ENCODE measurements around the gene CCN2. TPM values are rescaled to one million over a fixed set of nuclear protein-coding genes. Genes with fewer than 3 reads are reported as not detected.

CCN2 gene
- total and polyA plus RNA-seq, 2 of the 8 experiments (the other 6 are each of a cell fraction or from before 2014, with no cell fraction given) = 25.0 to 107 TPM

DNA sequence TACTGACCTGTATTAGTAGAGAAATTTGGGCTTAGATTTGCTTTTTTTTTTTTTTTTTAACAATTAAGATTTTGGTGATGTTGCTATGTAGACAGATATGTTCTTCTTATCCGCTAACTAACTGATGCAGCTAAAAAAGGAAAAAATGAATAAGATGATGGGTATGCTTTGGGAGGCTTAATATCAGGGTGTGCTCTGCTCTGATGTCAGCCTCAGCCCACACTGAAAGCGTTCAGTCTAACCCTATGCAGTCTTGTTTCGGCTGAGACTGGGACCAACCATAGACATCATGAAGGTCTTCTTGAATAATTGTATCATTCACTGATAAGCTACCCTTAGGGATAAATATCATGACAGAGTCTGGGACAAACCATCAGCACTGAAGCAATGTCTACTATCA, 6.9 kb upstream of the CCN2 start (continued):
- TF ChIP-seq, protein P1, sequence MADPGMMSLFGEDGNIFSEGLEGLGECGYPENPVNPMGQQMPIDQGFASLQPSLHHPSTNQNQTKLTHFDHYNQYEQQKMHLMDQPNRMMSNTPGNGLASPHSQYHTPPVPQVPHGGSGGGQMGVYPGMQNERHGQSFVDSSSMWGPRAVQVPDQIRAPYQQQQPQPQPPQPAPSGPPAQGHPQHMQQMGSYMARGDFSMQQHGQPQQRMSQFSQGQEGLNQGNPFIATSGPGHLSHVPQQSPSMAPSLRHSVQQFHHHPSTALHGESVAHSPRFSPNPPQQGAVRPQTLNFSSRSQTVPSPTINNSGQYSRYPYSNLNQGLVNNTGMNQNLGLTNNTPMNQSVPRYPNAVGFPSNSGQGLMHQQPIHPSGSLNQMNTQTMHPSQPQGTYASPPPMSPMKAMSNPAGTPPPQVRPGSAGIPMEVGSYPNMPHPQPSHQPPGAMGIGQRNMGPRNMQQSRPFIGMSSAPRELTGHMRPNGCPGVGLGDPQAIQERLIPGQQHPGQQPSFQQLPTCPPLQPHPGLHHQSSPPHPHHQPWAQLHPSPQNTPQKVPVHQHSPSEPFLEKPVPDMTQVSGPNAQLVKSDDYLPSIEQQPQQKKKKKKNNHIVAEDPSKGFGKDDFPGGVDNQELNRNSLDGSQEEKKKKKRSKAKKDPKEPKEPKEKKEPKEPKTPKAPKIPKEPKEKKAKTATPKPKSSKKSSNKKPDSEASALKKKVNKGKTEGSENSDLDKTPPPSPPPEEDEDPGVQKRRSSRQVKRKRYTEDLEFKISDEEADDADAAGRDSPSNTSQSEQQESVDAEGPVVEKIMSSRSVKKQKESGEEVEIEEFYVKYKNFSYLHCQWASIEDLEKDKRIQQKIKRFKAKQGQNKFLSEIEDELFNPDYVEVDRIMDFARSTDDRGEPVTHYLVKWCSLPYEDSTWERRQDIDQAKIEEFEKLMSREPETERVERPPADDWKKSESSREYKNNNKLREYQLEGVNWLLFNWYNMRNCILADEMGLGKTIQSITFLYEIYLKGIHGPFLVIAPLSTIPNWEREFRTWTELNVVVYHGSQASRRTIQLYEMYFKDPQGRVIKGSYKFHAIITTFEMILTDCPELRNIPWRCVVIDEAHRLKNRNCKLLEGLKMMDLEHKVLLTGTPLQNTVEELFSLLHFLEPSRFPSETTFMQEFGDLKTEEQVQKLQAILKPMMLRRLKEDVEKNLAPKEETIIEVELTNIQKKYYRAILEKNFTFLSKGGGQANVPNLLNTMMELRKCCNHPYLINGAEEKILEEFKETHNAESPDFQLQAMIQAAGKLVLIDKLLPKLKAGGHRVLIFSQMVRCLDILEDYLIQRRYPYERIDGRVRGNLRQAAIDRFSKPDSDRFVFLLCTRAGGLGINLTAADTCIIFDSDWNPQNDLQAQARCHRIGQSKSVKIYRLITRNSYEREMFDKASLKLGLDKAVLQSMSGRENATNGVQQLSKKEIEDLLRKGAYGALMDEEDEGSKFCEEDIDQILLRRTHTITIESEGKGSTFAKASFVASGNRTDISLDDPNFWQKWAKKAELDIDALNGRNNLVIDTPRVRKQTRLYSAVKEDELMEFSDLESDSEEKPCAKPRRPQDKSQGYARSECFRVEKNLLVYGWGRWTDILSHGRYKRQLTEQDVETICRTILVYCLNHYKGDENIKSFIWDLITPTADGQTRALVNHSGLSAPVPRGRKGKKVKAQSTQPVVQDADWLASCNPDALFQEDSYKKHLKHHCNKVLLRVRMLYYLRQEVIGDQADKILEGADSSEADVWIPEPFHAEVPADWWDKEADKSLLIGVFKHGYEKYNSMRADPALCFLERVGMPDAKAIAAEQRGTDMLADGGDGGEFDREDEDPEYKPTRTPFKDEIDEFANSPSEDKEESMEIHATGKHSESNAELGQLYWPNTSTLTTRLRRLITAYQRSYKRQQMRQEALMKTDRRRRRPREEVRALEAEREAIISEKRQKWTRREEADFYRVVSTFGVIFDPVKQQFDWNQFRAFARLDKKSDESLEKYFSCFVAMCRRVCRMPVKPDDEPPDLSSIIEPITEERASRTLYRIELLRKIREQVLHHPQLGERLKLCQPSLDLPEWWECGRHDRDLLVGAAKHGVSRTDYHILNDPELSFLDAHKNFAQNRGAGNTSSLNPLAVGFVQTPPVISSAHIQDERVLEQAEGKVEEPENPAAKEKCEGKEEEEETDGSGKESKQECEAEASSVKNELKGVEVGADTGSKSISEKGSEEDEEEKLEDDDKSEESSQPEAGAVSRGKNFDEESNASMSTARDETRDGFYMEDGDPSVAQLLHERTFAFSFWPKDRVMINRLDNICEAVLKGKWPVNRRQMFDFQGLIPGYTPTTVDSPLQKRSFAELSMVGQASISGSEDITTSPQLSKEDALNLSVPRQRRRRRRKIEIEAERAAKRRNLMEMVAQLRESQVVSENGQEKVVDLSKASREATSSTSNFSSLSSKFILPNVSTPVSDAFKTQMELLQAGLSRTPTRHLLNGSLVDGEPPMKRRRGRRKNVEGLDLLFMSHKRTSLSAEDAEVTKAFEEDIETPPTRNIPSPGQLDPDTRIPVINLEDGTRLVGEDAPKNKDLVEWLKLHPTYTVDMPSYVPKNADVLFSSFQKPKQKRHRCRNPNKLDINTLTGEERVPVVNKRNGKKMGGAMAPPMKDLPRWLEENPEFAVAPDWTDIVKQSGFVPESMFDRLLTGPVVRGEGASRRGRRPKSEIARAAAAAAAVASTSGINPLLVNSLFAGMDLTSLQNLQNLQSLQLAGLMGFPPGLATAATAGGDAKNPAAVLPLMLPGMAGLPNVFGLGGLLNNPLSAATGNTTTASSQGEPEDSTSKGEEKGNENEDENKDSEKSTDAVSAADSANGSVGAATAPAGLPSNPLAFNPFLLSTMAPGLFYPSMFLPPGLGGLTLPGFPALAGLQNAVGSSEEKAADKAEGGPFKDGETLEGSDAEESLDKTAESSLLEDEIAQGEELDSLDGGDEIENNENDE (IDR thresholded peaks at IDR 0.05; ENCODE audit: insufficient replicate concordance, low read length) = no peak
